Parathyroid adenoma (tissue), 2 donors: ENCODE results near the gene CHTOP.

Source experiments
- H2AFZ ChIP-seq: fragments of 300-600 bp; sonication (generic); one replicate; pipeline ENCODE4 v1.7.0; 2017; ENCODE audit warnings: antibody characterized with exemption, mild to moderate bottlenecking
- H3K27ac ChIP-seq: fragments of 300-600 bp; sonication (generic); one replicate; pipeline ENCODE4 v1.7.0; 2017
- H3K27me3 ChIP-seq: fragments of 300-600 bp; sonication (generic); one replicate; pipeline ENCODE4 v1.7.0; 2017; ENCODE audit warnings: low read length; ENCODE audit not compliant: control insufficient read depth, insufficient read depth
- H3K36me3 ChIP-seq: fragments of 300-600 bp; sonication (generic); one replicate; pipeline ENCODE4 v1.7.0; 2017; ENCODE audit warnings: low read length; ENCODE audit not compliant: control insufficient read depth, insufficient read depth
- H3K4me1 ChIP-seq: fragments of 300-600 bp; sonication (generic); one replicate; pipeline ENCODE4 v1.7.0; 2017; ENCODE audit warnings: control low read depth
- H3K4me2 ChIP-seq: fragments of 300-600 bp; sonication (generic); one replicate; pipeline ENCODE4 v1.7.0; 2017; ENCODE audit warnings: low read length
- H3K4me3 ChIP-seq: fragments of 300-600 bp; sonication (generic); one replicate; pipeline ENCODE4 v1.7.0; 2017; ENCODE audit warnings: low read depth, low read length
- H3K79me2 ChIP-seq: fragments of 300-600 bp; sonication (generic); one replicate; pipeline ENCODE4 v1.7.0; 2017; ENCODE audit warnings: control low read depth
- H3K9ac ChIP-seq: fragments of 300-600 bp; sonication (generic); one replicate; pipeline ENCODE4 v1.7.0; 2017; ENCODE audit warnings: mild to moderate bottlenecking
- H3K9me3 ChIP-seq: fragments of 300-600 bp; sonication (generic); one replicate; pipeline ENCODE4 v1.7.0; 2017; ENCODE audit warnings: low read length; ENCODE audit not compliant: control insufficient read depth
- TF ChIP-seq, protein P1 (sequence below): fragments of 300-600 bp; sonication (generic); IDR thresholded peaks from one replicate; pipeline ENCODE4 v1.7.0; 2017; ENCODE audit warnings: antibody characterized with exemption, mild to moderate bottlenecking
- donor health status: primary hyperparathyroidism.

CHTOP gene

DNA sequence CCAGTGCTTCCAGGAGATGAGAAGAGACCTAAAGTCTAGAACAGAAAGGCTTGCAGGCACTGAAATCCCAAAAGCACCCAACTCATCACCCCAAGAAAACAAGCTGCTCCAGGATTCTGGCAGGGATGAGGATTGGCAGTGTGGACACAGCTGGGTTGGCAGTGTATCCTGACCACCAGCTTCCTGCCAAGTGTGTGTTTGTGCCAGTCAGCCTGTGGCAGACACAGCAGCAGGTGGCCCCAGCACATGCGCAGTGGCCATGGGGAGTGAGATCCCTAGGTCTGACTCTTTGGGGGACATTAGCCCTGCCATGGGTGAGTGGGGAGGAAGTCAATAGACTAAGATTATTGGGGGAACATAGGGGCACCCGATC lies 16.0 kb downstream of the CHTOP start:
- peak overlapping the region; percentile 46 for H2AFZ ChIP-seq
- no peaks in the 10 kb centered on the region for H3K27me3 ChIP-seq
- peak overlapping the region; percentile 21 for H3K27ac ChIP-seq
- H3K79me2 ChIP-seq = no peaks in the 10 kb centered on the region
- H3K36me3 ChIP-seq = no peaks in the 10 kb centered on the region
- H3K9ac ChIP-seq = no peak overlapping the region
- H3K4me3 ChIP-seq = no peak overlapping the region
- no peaks in the 10 kb centered on the region for H3K9me3 ChIP-seq
- H3K4me2 ChIP-seq = no peak overlapping the region
- peaks cover 5% of the 10 kb centered on the region for H3K4me1 ChIP-seq
- TF ChIP-seq, protein P1, sequence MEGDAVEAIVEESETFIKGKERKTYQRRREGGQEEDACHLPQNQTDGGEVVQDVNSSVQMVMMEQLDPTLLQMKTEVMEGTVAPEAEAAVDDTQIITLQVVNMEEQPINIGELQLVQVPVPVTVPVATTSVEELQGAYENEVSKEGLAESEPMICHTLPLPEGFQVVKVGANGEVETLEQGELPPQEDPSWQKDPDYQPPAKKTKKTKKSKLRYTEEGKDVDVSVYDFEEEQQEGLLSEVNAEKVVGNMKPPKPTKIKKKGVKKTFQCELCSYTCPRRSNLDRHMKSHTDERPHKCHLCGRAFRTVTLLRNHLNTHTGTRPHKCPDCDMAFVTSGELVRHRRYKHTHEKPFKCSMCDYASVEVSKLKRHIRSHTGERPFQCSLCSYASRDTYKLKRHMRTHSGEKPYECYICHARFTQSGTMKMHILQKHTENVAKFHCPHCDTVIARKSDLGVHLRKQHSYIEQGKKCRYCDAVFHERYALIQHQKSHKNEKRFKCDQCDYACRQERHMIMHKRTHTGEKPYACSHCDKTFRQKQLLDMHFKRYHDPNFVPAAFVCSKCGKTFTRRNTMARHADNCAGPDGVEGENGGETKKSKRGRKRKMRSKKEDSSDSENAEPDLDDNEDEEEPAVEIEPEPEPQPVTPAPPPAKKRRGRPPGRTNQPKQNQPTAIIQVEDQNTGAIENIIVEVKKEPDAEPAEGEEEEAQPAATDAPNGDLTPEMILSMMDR = no peak

DNA sequence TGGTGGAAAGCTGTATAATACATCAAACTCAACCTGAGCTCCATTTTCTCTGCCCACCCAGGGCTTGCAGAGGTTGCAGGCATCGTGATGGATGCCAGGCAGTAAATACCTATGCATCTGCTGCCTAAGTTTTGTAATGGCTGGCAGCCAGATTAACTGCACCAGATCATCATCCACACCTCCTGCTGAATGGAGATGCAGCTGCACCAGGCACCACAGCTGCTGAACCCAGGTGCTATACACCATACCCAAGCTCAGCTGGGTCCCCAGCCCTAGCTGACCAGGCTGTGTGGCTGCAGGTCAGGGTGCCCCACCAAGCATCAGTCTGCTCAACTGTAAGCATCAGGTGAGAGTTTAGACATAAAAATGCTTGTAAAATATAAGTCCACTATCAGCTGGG lies 17.9 kb downstream of the CHTOP start:
- Histone ChIP-seq H3K9me3 (no peaks in the 10 kb centered on the region), H2AFZ (no peak overlapping the region), H3K27ac (no peak overlapping the region), H3K27me3 (no peaks in the 10 kb centered on the region), H3K9ac (no peak overlapping the region), H3K4me3 (no peak overlapping the region), H3K4me1 (peaks cover 5% of the 10 kb centered on the region), H3K4me2 (no peak overlapping the region), H3K36me3 (no peaks in the 10 kb centered on the region), H3K79me2 (no peaks in the 10 kb centered on the region)
- TF ChIP-seq, protein P1 = no peak

DNA sequence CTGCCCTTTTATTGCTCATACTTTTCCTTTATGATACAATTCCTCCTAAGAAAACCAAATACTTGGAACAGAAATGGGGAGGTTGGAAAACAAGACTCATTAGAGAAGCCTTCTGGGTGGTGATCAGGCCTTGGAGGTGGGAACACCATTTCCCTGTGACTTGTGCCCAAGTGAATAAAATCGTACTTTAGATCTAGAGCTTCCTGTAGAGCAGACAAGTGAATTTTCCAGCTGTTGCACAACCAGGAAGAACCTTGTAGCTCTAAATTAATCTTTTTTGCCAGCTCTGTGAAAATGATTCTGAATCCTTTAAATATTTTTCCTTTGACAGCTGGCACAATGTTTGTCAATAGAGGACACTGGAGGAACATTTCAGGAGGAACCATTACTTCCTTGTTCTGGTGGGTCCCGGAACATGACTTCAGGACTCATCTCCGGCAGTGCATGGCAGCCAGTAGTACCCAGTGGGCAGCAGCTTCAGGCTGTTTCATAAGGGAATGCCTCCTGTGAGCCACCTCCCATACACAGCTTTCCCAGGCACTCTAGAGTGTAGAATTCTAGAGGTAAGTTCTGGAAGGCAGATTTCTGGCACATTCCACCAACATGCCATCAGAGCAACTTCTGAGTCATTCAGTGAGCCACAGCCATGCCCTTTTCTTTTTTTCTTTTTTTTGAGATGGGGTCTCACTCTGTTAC lies 19.1 kb downstream of the CHTOP start:
- Histone ChIP-seq H3K4me1 (peaks cover 5% of the 10 kb centered on the region), H3K9ac (no peak overlapping the region), H3K27ac (no peak overlapping the region), H3K4me2 (no peak overlapping the region), H3K79me2 (no peaks in the 10 kb centered on the region), H2AFZ (peak overlapping the region; percentile 41), H3K36me3 (no peaks in the 10 kb centered on the region), H3K27me3 (no peaks in the 10 kb centered on the region), H3K4me3 (no peak overlapping the region), H3K9me3 (no peaks in the 10 kb centered on the region)
- TF ChIP-seq, protein P1 = no peak

DNA sequence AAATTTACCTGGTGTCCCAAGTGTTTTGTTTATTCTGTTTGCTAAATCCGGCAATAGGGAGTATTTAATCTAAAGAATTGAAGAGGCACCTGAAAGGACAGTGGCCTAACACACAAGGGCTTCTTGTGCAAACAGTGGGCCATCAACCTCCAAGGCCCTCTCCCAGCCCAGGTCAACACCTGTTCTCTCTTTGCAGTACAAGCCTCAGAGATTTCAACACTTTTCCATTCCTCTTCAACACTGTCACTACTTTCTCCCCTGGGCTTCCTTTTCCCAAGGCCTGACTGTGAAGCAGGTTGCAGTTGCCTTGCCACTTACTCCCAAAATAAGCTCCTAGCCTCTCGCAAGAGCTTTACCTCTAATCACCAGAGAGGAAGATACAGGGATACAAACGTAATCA lies 21.5 kb downstream of the CHTOP start:
- H3K9ac ChIP-seq = no peak overlapping the region
- no peak overlapping the region for H3K4me2 ChIP-seq
- H3K27me3 ChIP-seq = no peaks in the 10 kb centered on the region
- H2AFZ ChIP-seq = no peak overlapping the region
- peaks cover 4% of the 10 kb centered on the region for H3K79me2 ChIP-seq
- no peaks in the 10 kb centered on the region for H3K36me3 ChIP-seq
- TF ChIP-seq, protein P1 = no peak
- H3K4me1 ChIP-seq = no peaks in the 10 kb centered on the region
- no peaks in the 10 kb centered on the region for H3K9me3 ChIP-seq
- no peak overlapping the region for H3K4me3 ChIP-seq
- no peak overlapping the region for H3K27ac ChIP-seq
